ENCODE data around the gene NDST4. TPM values are rescaled to one million over a fixed set of nuclear protein-coding genes. Genes with fewer than 3 reads are reported as not detected.

The NDST4 gene
- total RNA-seq = not detected in 2 replicates

DNA sequence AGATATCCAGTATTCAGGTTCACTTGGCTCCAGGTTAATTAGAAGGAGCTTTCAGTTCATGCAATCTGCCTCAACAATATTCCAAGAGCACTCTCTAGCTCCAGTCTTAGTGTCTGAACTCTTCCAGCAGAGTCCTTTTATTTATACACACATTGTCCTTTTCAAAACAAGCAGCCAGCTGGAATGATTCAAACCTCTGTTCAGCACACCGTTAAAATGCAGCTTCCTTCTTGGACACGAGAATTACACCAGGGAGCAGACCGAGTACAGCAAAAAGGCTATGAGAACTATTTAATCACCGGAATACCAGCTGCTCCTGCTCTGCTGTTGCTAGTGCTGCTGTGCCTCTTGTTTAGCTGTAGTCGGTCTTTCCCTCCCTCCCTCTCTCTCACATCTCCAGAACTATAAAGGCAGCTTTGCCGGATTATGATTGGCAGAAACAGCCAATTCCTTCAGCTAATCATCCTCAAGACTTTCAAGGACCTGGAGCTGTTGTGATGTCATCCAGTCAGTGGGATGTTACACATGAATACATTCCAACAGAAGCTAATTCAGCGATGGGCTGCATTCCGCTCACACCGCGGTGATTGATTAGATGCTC, at the start of gene NDST4:
Gene NDST4, minus strand, starts transcription at position 115 of the 601 bp plus-strand sequence. CDS start 36,584 bp downstream, outside the sequence.

Measured in epithelial cell of umbilical artery (primary cell).